DND-41 (cell line): ENCODE results near the gene PRKCA.

Experiments
- CTCF ChIP-seq: IDR thresholded peaks from 2 replicates; pipeline ENCODE4 v1.5.1; 2012; ENCODE audit warnings: borderline replicate concordance, low read length, moderate library complexity, mild to moderate bottlenecking; ENCODE audit not compliant: poor library complexity, severe bottlenecking; ENCODE audit errors: extremely low read depth
- EZH2 ChIP-seq: IDR thresholded peaks from 3 replicates; pipeline ENCODE4 v1.6.1; 2012; ENCODE audit warnings: borderline replicate concordance, low read depth, mild to moderate bottlenecking, moderate library complexity, low read length, inconsistent platforms; ENCODE audit not compliant: severe bottlenecking

- TF ChIP-seq CTCF (no peak), EZH2 (no peak)
These were observed 411.9 kb downstream of the PRKCA start for GRCh38 chr17:66714046-66715023.
